ENCODE data around the gene ZNF442. TPM values are rescaled to one million over a fixed set of nuclear protein-coding genes. Genes with fewer than 3 reads are reported as not detected.
"Not testable (repeated sequence)": the region's sequence is repeated elsewhere in the genome, so short reads cannot be mapped to it uniquely, and the experiment has no call there.

Gene ZNF442
- total RNA-seq, 1 donor from 2014 or later, result 14.9 TPM

DNA sequence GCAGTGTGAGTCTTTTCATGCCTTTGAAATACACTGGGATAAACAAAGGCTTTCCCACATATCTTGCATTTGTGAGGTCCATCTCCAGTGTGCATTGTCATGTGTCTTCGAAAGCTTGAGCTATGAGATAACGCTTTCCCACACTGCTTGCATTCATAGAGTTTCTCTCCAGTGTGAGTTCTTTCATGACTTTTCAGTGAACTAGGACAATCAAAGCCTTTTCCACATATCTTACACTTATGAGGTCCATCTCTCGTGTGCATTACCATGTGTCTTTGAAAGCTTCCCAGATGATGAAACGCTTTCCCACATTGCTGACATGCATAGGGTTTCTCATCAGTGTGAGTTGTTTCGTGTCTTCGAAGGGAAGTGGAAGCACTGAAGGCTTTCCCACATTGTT lies 25.7 kb upstream of the ZNF442 start:
- H3K4me3 ChIP-seq; H3K27me3 ChIP-seq; H4K20me1 ChIP-seq (ENCODE audit: low read depth); H3K4me2 ChIP-seq; H3K4me1 Mint-ChIP-seq; H3K9ac ChIP-seq; H3K27ac Mint-ChIP-seq; H2AFZ ChIP-seq (replicated peaks); H3K4me3 Mint-ChIP-seq; DNase-seq (ENCODE audit: low spot score); H3K79me2 ChIP-seq (ENCODE audit: low read depth); H3K27me3 Mint-ChIP-seq (ENCODE audit: insufficient read depth, low read depth); H3K4me1 ChIP-seq; H3F3A ChIP-seq (ENCODE audit: low read depth); H3K9me3 ChIP-seq (ENCODE audit: low read depth); H3K27ac ChIP-seq: not testable (repeated sequence)
- peaks cover 52% of the 10 kb centered on the region for H3K9me3 Mint-ChIP-seq
- H3K36me3 ChIP-seq, result peaks cover 18% of the 10 kb centered on the region
- peaks cover 65% of the 10 kb centered on the region for H3K36me3 Mint-ChIP-seq

DNA sequence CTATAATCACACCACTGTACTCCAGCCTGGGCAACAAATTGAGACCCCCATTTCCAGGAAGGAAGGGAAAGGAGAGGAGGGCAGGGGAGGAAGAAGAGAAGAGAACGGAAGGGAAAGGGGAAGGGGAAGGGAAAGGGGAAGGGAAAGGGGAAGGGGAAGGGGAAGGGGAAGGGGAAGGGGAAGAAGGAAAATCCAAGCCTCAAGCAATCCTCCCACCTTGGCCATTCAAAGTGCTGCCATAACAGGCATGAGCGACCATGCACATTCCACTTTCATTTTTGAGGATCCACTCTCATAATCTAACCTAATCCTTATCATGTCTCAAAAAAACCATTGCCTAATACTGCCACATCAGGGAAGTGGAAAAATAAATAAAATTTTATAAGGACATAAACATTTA lies 20.9 kb upstream of the ZNF442 start:
- not testable (repeated sequence) for H3K9ac ChIP-seq; H3K27ac Mint-ChIP-seq; H3K4me3 ChIP-seq; H3K4me3 Mint-ChIP-seq; H3K27me3 ChIP-seq; H3K4me1 Mint-ChIP-seq; H3K27ac ChIP-seq; H3K4me2 ChIP-seq; H3K4me1 ChIP-seq; DNase-seq (ENCODE audit: low spot score); H4K20me1 ChIP-seq (ENCODE audit: low read depth); H3K79me2 ChIP-seq (ENCODE audit: low read depth); H2AFZ ChIP-seq (replicated peaks); H3K36me3 ChIP-seq; H3K9me3 ChIP-seq (ENCODE audit: low read depth); H3K27me3 Mint-ChIP-seq (ENCODE audit: insufficient read depth, low read depth); H3F3A ChIP-seq (ENCODE audit: low read depth)
- H3K36me3 Mint-ChIP-seq, result peaks cover 38% of the 10 kb centered on the region
- peaks cover 38% of the 10 kb centered on the region for H3K9me3 Mint-ChIP-seq

DNA sequence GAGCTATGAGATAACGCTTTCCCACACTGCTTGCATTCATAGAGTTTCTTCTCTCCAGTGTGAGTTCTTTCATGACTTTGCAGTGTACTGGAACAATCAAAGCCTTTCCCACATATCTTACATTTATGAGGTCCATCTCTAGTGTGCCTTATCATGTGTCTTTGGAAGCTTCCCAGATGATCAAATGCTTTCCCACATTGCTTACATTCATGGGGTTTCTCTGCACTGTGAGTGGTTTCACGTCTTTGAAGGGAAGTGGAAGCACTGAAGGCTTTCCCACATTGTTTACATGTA lies 14.9 kb upstream of the ZNF442 start:
- H3K4me2 ChIP-seq, result no peak overlapping the region
- no peaks in the 10 kb centered on the region for H3K4me1 ChIP-seq
- Mint-ChIP-seq H3K36me3 (peaks cover 18% of the 10 kb centered on the region), H3K9me3 (peaks cover 53% of the 10 kb centered on the region), H3K4me1 (no peaks in the 10 kb centered on the region), H3K27ac (no peak overlapping the region), H3K4me3 (no peak overlapping the region), H3K27me3 (ENCODE audit: insufficient read depth, low read depth) (peaks cover 2% of the 10 kb centered on the region)
- no peak overlapping the region for H2AFZ ChIP-seq (replicated peaks)
- no peaks in the 10 kb centered on the region for H3K27me3 ChIP-seq
- H3K4me3 ChIP-seq, result no peak overlapping the region
- H3F3A ChIP-seq (ENCODE audit: low read depth), result no peaks in the 10 kb centered on the region
- no peak overlapping the region for H3K27ac ChIP-seq
- no peaks in the 10 kb centered on the region for H3K36me3 ChIP-seq
- no peak overlapping the region for H3K9ac ChIP-seq
- H3K79me2 ChIP-seq (ENCODE audit: low read depth), result no peaks in the 10 kb centered on the region
- no peak for DNase-seq (ENCODE audit: low spot score)
- no peak for TF ChIP-seq EZH2 (IDR thresholded peaks at IDR 0.05)
- TF ChIP-seq EZH2phosphoT487 (IDR thresholded peaks at IDR 0.05), result no peak
- TF ChIP-seq, protein P1, sequence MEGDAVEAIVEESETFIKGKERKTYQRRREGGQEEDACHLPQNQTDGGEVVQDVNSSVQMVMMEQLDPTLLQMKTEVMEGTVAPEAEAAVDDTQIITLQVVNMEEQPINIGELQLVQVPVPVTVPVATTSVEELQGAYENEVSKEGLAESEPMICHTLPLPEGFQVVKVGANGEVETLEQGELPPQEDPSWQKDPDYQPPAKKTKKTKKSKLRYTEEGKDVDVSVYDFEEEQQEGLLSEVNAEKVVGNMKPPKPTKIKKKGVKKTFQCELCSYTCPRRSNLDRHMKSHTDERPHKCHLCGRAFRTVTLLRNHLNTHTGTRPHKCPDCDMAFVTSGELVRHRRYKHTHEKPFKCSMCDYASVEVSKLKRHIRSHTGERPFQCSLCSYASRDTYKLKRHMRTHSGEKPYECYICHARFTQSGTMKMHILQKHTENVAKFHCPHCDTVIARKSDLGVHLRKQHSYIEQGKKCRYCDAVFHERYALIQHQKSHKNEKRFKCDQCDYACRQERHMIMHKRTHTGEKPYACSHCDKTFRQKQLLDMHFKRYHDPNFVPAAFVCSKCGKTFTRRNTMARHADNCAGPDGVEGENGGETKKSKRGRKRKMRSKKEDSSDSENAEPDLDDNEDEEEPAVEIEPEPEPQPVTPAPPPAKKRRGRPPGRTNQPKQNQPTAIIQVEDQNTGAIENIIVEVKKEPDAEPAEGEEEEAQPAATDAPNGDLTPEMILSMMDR (IDR thresholded peaks at IDR 0.05), result no peak
- H3K9me3 ChIP-seq (ENCODE audit: low read depth), result no peaks in the 10 kb centered on the region
- no peaks in the 10 kb centered on the region for H4K20me1 ChIP-seq (ENCODE audit: low read depth)

DNA sequence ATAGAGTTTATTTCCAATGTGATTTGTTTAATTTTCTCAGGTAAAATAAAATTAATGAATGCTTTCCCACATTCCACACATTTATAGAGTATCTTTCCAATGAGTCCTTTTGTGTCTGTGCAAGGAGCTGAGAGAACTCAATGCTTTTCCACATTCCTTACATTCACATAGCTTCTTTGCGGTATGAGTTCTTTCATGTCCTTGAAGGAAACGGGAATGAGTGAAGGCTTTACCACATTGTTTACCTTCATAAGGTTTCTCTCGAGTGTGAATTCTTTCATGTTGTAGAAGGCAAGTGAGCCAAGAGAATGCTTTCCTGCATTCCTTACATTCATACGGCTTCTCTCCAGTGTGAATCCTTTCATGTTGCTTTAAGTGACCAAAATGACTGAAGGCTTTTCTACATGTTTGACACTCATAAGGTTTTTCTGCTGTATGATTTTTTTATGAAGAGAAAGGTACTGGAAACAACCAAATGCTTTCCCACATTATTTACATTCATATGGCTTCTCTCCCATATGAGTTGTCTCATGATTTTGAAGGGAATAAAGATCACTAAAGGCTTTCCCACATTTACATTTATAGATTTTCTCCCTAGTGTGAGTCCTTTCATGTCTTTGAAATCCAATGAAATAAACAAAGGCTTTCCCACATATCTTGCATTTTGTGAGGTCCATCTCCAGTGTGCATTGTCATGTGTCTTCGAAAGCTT lies 14.4 kb upstream of the ZNF442 start:
- Histone ChIP-seq H3F3A (ENCODE audit: low read depth) (no peaks in the 10 kb centered on the region), H3K9ac (no peak overlapping the region), H3K36me3 (no peaks in the 10 kb centered on the region), H3K4me2 (no peak overlapping the region), H3K9me3 (ENCODE audit: low read depth) (no peaks in the 10 kb centered on the region), H3K79me2 (ENCODE audit: low read depth) (no peaks in the 10 kb centered on the region), H3K4me3 (no peak overlapping the region), H3K27ac (no peak overlapping the region), H4K20me1 (ENCODE audit: low read depth) (no peaks in the 10 kb centered on the region), H3K27me3 (no peaks in the 10 kb centered on the region), H2AFZ (replicated peaks) (no peak overlapping the region), H3K4me1 (no peaks in the 10 kb centered on the region)
- no peaks in the 10 kb centered on the region for H3K4me1 Mint-ChIP-seq
- peaks cover 2% of the 10 kb centered on the region for H3K27me3 Mint-ChIP-seq (ENCODE audit: insufficient read depth, low read depth)
- no peak overlapping the region for H3K4me3 Mint-ChIP-seq
- DNase-seq (ENCODE audit: low spot score), result no peak
- no peak overlapping the region for H3K27ac Mint-ChIP-seq
- H3K9me3 Mint-ChIP-seq, result peaks cover 50% of the 10 kb centered on the region
- peaks cover 18% of the 10 kb centered on the region for H3K36me3 Mint-ChIP-seq
- TF ChIP-seq, protein P1 (IDR thresholded peaks at IDR 0.05), result no peak
- TF ChIP-seq EZH2 (IDR thresholded peaks at IDR 0.05) (no peak), EZH2phosphoT487 (IDR thresholded peaks at IDR 0.05) (no peak)

Data from neural progenitor cell (in vitro differentiated cells).